Stimulated activated naive CD8-positive, alpha-beta T cell treated with anti-CD3 and anti-CD28 coated beads, Interleukin-15, amount 100 ng/mL, for 72 hours (primary cell): ENCODE results near the gene GBX2.
"Not testable (repeated sequence)": the region's sequence is repeated elsewhere in the genome, so short reads cannot be mapped to it uniquely, and the experiment has no call there.

Experiments
- ATAC-seq: fragments of 150-1000 bp; cut with Tn5 transposase; 2 replicates; pipeline ENCODE4 v1.10.0; 2021; ENCODE audit warnings: mild to moderate bottlenecking, moderate library complexity
- DNase-seq, 2 donors: peaks; one replicate each; pipeline ENCODE4 v3.0.0; 2021 to 2022
- H3K27ac Mint-ChIP-seq, 2 donors: one replicate each; pipeline ENCODE4 v1.8.0; 2022; ENCODE audit warnings: mild to moderate bottlenecking in 2 of 2, mixed read lengths in 2 of 2, moderate library complexity in 2 of 2
- H3K27me3 Mint-ChIP-seq: one replicate; pipeline ENCODE4 v1.8.0; 2022; ENCODE audit warnings: mixed read lengths
- H3K4me1 Mint-ChIP-seq: one replicate; pipeline ENCODE4 v1.8.0; 2022; ENCODE audit warnings: mild to moderate bottlenecking, mixed read lengths
- H3K4me3 Mint-ChIP-seq, 2 donors: one replicate each; pipeline ENCODE4 v1.8.0; 2022; ENCODE audit warnings: mild to moderate bottlenecking in 2 of 2, mixed read lengths in 2 of 2, moderate library complexity in 1 of 2
- H3K9me3 Mint-ChIP-seq, 2 donors: one replicate each; pipeline ENCODE4 v1.8.0; 2022; ENCODE audit warnings: mixed read lengths in 2 of 2

GBX2 gene

DNA sequence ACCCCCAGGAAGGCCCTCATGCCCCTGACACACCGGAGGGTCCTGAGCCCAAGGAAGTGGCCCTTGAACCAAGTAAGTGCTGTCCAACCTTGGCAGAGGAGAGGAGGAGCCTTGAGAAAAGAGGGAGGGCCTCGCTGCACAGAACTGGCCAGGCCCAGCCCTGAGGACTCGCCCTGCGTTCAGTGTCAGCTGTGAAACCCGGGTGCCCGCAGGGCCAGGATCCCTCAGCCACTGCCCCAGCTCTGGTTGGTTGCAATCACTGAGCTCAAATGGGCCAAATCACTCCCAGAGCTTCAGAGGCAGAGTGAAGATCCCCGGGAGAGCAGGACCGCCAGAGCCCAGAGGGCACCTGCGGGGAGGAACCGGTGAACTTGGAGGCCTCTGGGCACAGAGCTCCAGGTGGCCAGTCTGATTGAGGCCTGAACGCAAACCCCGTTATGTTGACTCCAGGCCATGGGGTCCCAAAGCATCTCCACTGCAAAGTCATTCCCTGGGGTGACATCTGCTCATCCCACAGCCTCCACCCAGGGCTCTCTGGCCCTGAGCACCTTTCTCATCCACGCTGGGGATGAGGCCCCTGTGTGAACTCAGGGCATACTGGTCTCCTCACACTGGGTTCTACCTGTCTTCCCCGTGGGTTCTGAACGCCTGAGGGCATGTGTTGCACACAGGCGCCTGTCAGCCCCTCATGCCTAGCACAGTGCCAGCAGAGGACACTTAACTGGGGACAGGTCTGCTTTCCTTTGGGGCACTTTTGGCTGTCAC, 11.9 kb downstream of the GBX2 start:
- DNase-seq (no peak), ATAC-seq (peak; percentile 18)
- H3K9me3 Mint-ChIP-seq, result peaks cover 8 to 20% of the 10 kb centered on the region in 2 donors
- H3K4me1 Mint-ChIP-seq, result no peaks in the 10 kb centered on the region
- H3K4me3 Mint-ChIP-seq, result no peak overlapping the region
- H3K27ac Mint-ChIP-seq, result no peak overlapping the region
- H3K27me3 Mint-ChIP-seq, result peaks cover 70% of the 10 kb centered on the region

- Mint-ChIP-seq H3K9me3 (peaks cover 8 to 20% of the 10 kb centered on the region in 2 donors), H3K27me3 (peaks cover 62% of the 10 kb centered on the region), H3K4me3 (no peak overlapping the region), H3K27ac (no peak overlapping the region), H3K4me1 (no peaks in the 10 kb centered on the region)
- DNase-seq, result no peak
- ATAC-seq, result no peak
Observed at GRCh38 chr2:236155406-236155805, 12.8 kb downstream of the GBX2 start.

- Mint-ChIP-seq H3K9me3 (no peaks in the 10 kb centered on the region), H3K27ac (no peak overlapping the region), H3K4me3 (no peak overlapping the region), H3K4me1 (no peaks in the 10 kb centered on the region), H3K27me3 (peaks cover 32% of the 10 kb centered on the region)
- no peak for ATAC-seq
- DNase-seq, result no peak
Observed at GRCh38 chr2:236146436-236146835, 21.8 kb downstream of the GBX2 start.

- no peak overlapping the region for H3K27ac Mint-ChIP-seq
- H3K9me3 Mint-ChIP-seq, result no peaks in the 10 kb centered on the region
- ATAC-seq (no peak), DNase-seq (no peak)
- no peaks in the 10 kb centered on the region for H3K4me1 Mint-ChIP-seq
- H3K27me3 Mint-ChIP-seq, result peaks cover 41% of the 10 kb centered on the region
- H3K4me3 Mint-ChIP-seq, result no peak overlapping the region
Observed at GRCh38 chr2:236143811-236144210, 24.4 kb downstream of the GBX2 start.

DNA sequence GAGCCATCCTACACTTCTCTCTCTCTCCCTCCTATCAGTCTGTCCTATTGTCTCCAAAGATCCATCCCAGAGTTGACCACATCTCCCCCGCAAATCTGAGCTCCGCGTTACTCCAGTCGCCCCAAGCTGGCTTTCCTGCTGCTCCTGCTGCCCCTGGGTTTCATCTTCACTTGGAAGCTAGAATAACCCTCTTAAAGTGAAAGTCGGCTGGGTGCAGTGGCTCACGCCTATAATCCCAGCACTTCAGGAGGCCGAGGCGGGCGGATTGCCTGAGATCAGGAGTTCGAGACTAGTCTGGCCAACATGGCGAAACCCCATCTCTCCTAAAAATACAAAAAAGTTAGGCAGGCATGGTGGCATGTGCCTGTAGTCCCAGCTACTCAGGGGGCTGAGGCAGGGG, 26.6 kb downstream of the GBX2 start:
- not testable (repeated sequence) for H3K4me1 Mint-ChIP-seq, DNase-seq, H3K4me3 Mint-ChIP-seq, ATAC-seq, H3K27ac Mint-ChIP-seq, H3K9me3 Mint-ChIP-seq
- H3K27me3 Mint-ChIP-seq, result peaks cover 41% of the 10 kb centered on the region

DNA sequence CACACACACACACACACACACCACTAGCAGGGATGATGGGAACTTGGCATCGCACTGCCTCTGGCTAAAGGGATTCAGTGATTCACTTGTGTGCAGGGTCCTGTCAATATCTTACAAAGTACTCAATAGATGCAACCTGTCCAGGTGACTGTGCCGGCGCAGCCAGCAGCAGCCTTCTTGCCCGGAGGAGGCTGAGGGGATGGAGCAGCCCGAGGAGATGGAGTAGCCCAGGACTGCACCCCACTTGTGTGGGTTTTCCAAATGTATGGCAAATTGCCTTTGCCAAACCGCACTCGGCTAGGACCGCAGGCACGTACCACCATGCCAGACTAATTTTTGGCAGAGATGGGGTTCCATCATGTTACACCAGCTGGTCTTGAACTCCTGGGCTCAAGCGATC, 31.1 kb downstream of the GBX2 start:
- Mint-ChIP-seq H3K9me3 (no peaks in the 10 kb centered on the region), H3K27ac (no peak overlapping the region), H3K4me1 (no peaks in the 10 kb centered on the region), H3K27me3 (peaks cover 21% of the 10 kb centered on the region), H3K4me3 (no peak overlapping the region)
- no peak for ATAC-seq
- no peak for DNase-seq

- DNase-seq (no peak), ATAC-seq (no peak)
- no peaks in the 10 kb centered on the region for H3K9me3 Mint-ChIP-seq
- no peaks in the 10 kb centered on the region for H3K4me1 Mint-ChIP-seq
- H3K4me3 Mint-ChIP-seq, result no peak overlapping the region
- no peak overlapping the region for H3K27ac Mint-ChIP-seq
- peaks cover 16% of the 10 kb centered on the region for H3K27me3 Mint-ChIP-seq
Observed at GRCh38 chr2:236136538-236136937, 31.6 kb downstream of the GBX2 start.

DNA sequence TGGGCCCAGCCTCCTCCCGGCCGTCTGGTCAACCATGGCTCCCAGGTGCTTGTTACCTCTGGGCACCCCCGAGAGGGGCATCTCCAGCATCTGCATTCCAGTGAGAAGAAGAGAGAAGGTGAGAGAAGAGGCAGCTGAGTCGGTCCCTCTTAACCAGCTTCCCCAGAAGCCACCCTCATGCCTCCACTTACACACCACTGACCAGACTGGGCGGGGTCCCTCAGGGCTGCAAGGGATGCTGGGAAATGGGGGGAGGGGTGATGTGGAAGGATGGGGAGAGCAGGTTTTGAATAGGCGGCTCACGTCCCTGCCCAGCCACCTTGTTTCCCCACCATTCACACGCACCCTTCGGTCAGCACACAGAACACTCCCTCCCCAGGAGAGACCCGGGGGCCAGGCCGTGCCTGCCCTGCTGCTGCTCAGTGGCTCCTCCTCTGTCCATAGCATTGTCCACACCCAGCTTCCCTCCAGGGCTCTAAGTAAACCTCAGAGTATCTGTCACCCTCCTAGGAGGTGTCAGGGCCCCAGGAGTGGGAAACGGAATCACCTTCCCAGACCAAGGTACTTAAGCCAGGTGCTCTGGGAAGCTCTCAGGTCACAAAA, 34.7 kb downstream of the GBX2 start:
- H3K4me3 Mint-ChIP-seq, result no peak overlapping the region
- no peaks in the 10 kb centered on the region for H3K9me3 Mint-ChIP-seq
- H3K27me3 Mint-ChIP-seq, result peaks cover 6% of the 10 kb centered on the region
- no peak overlapping the region for H3K27ac Mint-ChIP-seq
- no peaks in the 10 kb centered on the region for H3K4me1 Mint-ChIP-seq
- DNase-seq, result no peak
- ATAC-seq, result no peak

DNA sequence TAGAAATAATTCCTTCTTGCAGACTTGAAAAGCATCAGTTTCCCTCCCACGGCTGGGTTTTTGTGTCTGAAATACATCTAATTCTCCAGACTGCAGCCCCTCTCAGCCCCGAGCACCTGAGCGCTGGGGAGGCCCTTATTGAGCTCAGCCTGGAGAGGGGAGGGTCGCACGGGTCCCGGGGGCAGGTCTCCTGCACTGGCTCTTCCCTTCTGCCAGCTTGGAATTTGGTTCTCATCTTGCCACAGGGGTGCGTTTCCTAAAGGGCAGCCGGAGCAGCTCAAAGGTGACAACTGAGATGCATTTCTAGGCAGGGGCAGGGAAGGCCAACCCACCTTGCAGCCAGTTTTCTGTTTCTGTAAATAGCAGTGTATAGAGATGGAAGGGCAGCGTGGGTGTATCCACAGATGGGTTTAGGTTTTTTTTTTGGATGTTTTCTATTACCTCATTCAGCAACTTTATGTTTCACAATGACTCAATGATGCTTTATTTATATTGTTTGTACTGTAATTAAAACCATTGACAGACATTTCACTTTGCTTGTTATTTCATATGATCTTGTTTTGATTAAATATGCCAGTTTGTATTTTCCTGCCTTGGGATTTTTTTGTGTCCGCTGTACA, 37.0 kb downstream of the GBX2 start:
- peaks cover 5% of the 10 kb centered on the region for H3K27me3 Mint-ChIP-seq
- no peaks in the 10 kb centered on the region for H3K4me1 Mint-ChIP-seq
- H3K4me3 Mint-ChIP-seq, result no peak overlapping the region
- no peak overlapping the region for H3K27ac Mint-ChIP-seq
- ATAC-seq (no peak), DNase-seq (no peak)
- H3K9me3 Mint-ChIP-seq, result no peaks in the 10 kb centered on the region

DNA sequence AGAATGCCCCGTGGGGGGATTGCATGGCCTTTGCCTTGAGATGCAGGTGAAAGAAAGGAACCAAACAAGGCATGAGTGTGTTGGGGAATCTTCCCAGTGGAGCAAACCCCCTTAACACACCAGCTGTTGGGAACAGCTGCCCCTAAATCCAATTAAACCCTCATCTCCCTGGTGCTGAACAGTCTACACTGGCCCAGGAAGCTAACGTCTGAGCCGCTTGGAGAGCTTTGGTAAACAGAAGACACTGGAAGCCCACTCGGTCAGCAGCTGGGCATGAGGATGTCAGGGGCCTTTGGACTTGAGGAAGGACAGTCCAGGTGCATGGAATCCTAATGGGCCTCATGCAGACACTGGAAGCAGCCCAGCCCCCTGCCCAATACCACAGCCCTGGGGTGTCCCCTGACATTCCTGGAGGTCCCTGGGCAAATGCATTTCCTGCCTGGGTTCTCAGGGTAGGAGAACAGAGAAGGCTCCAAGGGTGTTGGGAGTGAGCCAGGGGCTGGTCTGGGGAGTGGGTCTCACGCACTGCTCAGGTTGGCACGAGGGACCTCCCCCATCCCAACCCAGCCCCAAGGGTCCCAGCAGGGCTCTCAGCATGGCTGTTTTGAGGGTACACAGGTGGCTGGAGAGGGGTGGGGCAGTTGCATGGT, 37.7 kb downstream of the GBX2 start:
- H3K4me1 Mint-ChIP-seq, result no peaks in the 10 kb centered on the region
- no peaks in the 10 kb centered on the region for H3K9me3 Mint-ChIP-seq
- H3K27me3 Mint-ChIP-seq, result no peaks in the 10 kb centered on the region
- no peak for DNase-seq
- no peak overlapping the region for H3K27ac Mint-ChIP-seq
- H3K4me3 Mint-ChIP-seq, result no peak overlapping the region
- ATAC-seq, result no peak

DNA sequence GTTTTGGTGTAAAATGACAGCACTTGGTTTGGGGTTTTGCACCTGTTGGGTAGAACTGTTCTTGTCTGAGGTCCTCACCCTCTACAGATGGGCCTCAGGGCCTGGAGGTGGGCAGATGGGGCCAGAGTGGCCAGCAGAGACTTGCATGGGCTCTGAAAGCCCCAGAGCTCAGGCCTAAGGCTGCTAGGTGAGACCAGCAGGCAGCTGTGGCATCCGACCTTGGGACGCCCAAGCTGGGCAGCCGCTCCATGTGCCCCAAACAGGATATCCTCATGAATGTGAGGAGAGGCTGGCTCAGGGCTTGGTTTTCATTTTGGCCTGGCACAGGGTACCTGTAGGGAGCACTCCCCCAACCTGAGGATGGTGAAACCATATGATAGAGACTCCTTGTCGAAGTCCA, 38.3 kb downstream of the GBX2 start:
- no peaks in the 10 kb centered on the region for H3K27me3 Mint-ChIP-seq
- H3K9me3 Mint-ChIP-seq, result no peaks in the 10 kb centered on the region
- no peak overlapping the region for H3K27ac Mint-ChIP-seq
- H3K4me3 Mint-ChIP-seq, result no peak overlapping the region
- no peaks in the 10 kb centered on the region for H3K4me1 Mint-ChIP-seq
- no peak for DNase-seq
- no peak for ATAC-seq

DNA sequence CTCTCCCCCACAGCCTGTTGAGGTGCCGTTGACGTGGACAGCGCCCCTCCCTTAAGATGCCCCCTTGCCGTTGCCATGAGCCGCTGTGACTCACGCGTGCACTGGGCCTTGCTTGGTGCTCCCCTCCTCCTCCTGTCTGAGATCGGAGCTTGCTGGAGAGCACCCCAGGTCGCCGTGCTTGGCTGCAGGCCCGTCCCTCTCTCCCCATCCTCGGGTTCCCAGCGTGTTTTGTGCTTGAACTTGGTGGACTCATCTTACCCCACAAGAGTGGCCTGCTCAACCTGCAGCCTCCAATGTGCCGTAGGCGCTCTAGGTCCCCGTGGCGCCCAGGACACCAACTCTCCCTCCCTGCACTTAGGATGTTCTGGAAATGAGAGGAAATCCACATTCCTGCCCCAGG, 39.9 kb downstream of the GBX2 start:
- no peaks in the 10 kb centered on the region for H3K9me3 Mint-ChIP-seq
- H3K27ac Mint-ChIP-seq, result no peak overlapping the region
- DNase-seq (no peak), ATAC-seq (no peak)
- H3K4me1 Mint-ChIP-seq, result no peaks in the 10 kb centered on the region
- H3K27me3 Mint-ChIP-seq, result no peaks in the 10 kb centered on the region
- no peak overlapping the region for H3K4me3 Mint-ChIP-seq

DNA sequence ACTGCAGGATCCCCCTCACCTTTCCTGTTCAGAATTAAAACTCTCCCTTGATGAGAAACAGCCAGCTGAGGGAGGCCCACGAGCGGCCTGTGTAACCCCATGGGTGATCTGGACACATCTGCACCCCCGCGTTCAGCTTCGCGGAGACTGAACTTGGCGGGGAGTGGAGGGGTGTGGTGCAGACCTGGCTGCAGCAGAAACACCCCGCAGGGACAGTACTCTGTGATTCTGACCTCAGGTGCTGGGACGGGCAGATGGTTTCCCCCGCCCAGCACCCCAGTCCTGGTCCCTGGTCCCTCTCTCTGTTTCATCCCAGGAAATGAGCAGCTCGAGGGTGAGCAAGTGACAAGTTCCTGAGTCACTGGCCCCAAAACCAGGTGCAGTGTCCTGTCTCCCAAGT, 41.2 kb downstream of the GBX2 start:
- Mint-ChIP-seq H3K4me1 (no peaks in the 10 kb centered on the region), H3K27me3 (peaks cover 4% of the 10 kb centered on the region), H3K4me3 (no peak overlapping the region), H3K27ac (no peak overlapping the region), H3K9me3 (no peaks in the 10 kb centered on the region)
- ATAC-seq (no peak), DNase-seq (no peak)

- H3K9me3 Mint-ChIP-seq, result no peaks in the 10 kb centered on the region
- DNase-seq (no peak), ATAC-seq (no peak)
- no peak overlapping the region for H3K27ac Mint-ChIP-seq
- H3K27me3 Mint-ChIP-seq, result peaks cover 14% of the 10 kb centered on the region
- no peak overlapping the region for H3K4me3 Mint-ChIP-seq
- H3K4me1 Mint-ChIP-seq, result no peaks in the 10 kb centered on the region
Observed at GRCh38 chr2:236125541-236125940, 42.6 kb downstream of the GBX2 start.

- peaks cover 19% of the 10 kb centered on the region for H3K27me3 Mint-ChIP-seq
- H3K27ac Mint-ChIP-seq, result no peak overlapping the region
Observed at GRCh38 chr2:236124182-236124893, 43.8 kb downstream of the GBX2 start.

More at GRCh38 chr2:236124182-236124893, 43.8 kb downstream of the GBX2 start:
- no peaks in the 10 kb centered on the region for H3K4me1 Mint-ChIP-seq
- ATAC-seq, result no peak
- H3K9me3 Mint-ChIP-seq, result no peaks in the 10 kb centered on the region
- DNase-seq, result no peak
- H3K4me3 Mint-ChIP-seq, result no peak overlapping the region
